Ascending aorta (tissue), 2 donors: Measurements from ENCODE around the gene UBE2C. TPM values are rescaled to one million over a fixed set of nuclear protein-coding genes. Genes with fewer than 3 reads are reported as not detected.

Experiments
- DNase-seq, 2 donors: peaks; one replicate each; pipeline ENCODE4 v3.0.0-alpha.2; 2019; ENCODE audit warnings: low spot score in 2 of 2
- H3K27ac ChIP-seq, 2 donors: fragments of 200-600 bp; sonication (generic); one replicate each; pipeline ENCODE4 v1.5.1; 2016 to 2017; ENCODE audit warnings: mild to moderate bottlenecking in 1 of 2
- H3K27me3 ChIP-seq: fragments of 200-600 bp; sonication (generic); one replicate; pipeline ENCODE4 v1.5.1; 2017
- H3K36me3 ChIP-seq, 2 donors: fragments of 200-600 bp; sonication (generic); one replicate each; pipeline ENCODE4 v1.5.1; 2016
- H3K4me1 ChIP-seq, 2 donors: fragments of 200-600 bp; sonication (generic); one replicate each; pipeline ENCODE4 v1.5.1; 2016 to 2017; ENCODE audit warnings: mild to moderate bottlenecking in 1 of 2
- H3K4me3 ChIP-seq, 2 donors: fragments of 200-600 bp; sonication (generic); one replicate each; pipeline ENCODE4 v1.5.1; 2016 to 2017; ENCODE audit warnings: mild to moderate bottlenecking in 1 of 2
- H3K9me3 ChIP-seq, 2 donors: fragments of 200-600 bp; sonication (generic); one replicate each; pipeline ENCODE4 v1.5.1; 2016
- CTCF ChIP-seq, 3 experiments: fragments of 200-600 bp in 2 of 3; fragments of 450-650 bp in 1 of 3; sonication (generic) in 2 of 3; IDR thresholded peaks; one replicate each; pipeline ENCODE4 v1.5.1; 2016 to 2019; ENCODE audit warnings: antibody characterized with exemption in 3 of 3, mild to moderate bottlenecking in 1 of 3, moderate library complexity in 1 of 3
- intact Hi-C: fragments of 100-400 bp; cut with DNase I; formaldehyde crosslinking; loops from one replicate; pipeline ENCODE4 v1.15.1; 2023
- total RNA-seq: library from RNA; depleted of rRNA; stranded (reverse); fragments of >200 nt; gene quantifications from one replicate; pipeline ENCODE4 v1.1.0, GENCODE V29; 2016

UBE2C gene
- total RNA-seq, 1 donor from 2014 or later = not detected

- Histone ChIP-seq H3K9me3 (no peaks in the 10 kb centered on the region), H3K36me3 (peaks cover 44 to 61% of the 10 kb centered on the region in 2 donors), H3K27me3 (no peaks in the 10 kb centered on the region), H3K4me1 (peaks cover 3 to 13% of the 10 kb centered on the region in 2 donors), H3K4me3 (no peak overlapping the region), H3K27ac (peak overlapping the region; percentile 34 to 53)
- no peak for TF ChIP-seq CTCF (IDR thresholded peaks at IDR 0.05)
- intact Hi-C loops = no loop called here
- DNase-seq = no peak
Measured at GRCh38 chr20:45841407-45842129, 29.1 kb downstream of the UBE2C start.

DNA sequence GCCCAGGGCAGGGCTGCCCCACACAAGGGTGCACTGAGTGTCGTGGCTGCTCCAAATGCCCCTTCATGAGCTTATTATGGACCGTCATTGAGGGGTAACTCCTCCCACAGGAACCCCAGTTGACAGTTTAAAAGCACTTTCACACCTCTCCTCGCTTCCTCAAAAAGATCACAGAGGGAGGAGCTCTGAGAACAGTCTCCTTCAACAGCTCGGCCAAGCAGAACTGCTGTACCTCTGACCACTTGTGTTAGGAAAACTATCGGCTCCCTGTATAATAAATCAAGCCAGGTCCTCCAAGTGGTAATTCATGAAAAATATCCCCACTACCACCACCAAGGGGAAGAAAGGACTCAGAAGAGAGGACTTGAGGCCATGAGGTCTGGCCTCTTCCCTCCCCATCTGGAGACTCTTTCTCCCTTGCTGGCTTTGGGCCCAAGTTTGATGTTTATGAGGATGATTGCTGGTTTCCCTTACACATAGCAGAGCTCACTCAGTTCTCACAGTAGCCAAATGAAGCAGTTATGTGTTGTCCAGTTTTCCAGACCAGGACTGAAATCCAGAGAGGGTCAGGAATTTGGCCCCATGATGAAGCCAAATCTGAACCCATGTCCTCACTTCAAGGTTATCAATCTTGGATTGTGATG is 29.8 kb downstream of the UBE2C start:
- Histone ChIP-seq H3K27ac (peak overlapping the region; percentile 34 to 53), H3K4me3 (no peak overlapping the region), H3K27me3 (no peaks in the 10 kb centered on the region), H3K36me3 (peaks cover 50 to 68% of the 10 kb centered on the region in 2 donors), H3K4me1 (peaks cover 0 to 10% of the 10 kb centered on the region in 2 donors), H3K9me3 (no peaks in the 10 kb centered on the region)
- TF ChIP-seq CTCF (IDR thresholded peaks at IDR 0.05) = no peak
- intact Hi-C loops = no loop called here
- no peak for DNase-seq

DNA sequence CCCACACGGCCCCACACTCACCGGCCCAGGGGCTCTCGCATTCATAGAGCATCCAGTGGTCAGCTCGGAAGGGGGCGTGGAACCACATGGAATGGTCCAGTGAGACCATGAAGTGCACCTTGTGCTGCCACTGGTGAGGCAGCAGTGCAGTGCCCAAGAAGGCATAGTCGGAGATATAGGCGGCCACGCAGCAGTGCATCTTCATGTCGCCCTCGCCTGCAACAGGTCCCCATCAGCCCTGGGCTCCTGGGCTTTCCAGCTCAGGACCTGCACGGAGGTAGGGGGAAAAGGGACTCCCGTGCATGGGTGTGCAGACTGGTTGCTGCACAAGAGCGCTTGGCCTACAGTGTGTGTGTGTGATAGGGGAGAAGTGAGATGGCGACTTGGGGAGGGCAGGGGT is 31.1 kb downstream of the UBE2C start:
- no peak for TF ChIP-seq CTCF (IDR thresholded peaks at IDR 0.05)
- Histone ChIP-seq H3K27ac (no peak overlapping the region), H3K36me3 (peaks cover 53 to 70% of the 10 kb centered on the region in 2 donors), H3K4me1 (peaks cover 0 to 10% of the 10 kb centered on the region in 2 donors), H3K4me3 (no peak overlapping the region), H3K9me3 (no peaks in the 10 kb centered on the region), H3K27me3 (no peaks in the 10 kb centered on the region)
- no peak for DNase-seq
- intact Hi-C loops = no loop called here

- no peak for DNase-seq
- H3K27ac ChIP-seq = peak overlapping the region in 1 of 2 donors; percentile 19
- TF ChIP-seq CTCF (IDR thresholded peaks at IDR 0.05) = no peak
- peaks cover 46 to 69% of the 10 kb centered on the region in 2 donors for H3K36me3 ChIP-seq
- H3K4me1 ChIP-seq = peaks cover 0 to 10% of the 10 kb centered on the region in 2 donors
- H3K4me3 ChIP-seq = no peak overlapping the region
- intact Hi-C loops = no loop called here
- no peaks in the 10 kb centered on the region for H3K27me3 ChIP-seq
- H3K9me3 ChIP-seq = no peaks in the 10 kb centered on the region
Measured at GRCh38 chr20:45845452-45845851, 33.0 kb downstream of the UBE2C start.

- Histone ChIP-seq H3K27me3 (no peaks in the 10 kb centered on the region), H3K27ac (peak overlapping the region in 1 of 2 donors; percentile 19), H3K36me3 (peaks cover 33 to 53% of the 10 kb centered on the region in 2 donors), H3K4me3 (no peak overlapping the region), H3K9me3 (no peaks in the 10 kb centered on the region), H3K4me1 (no peaks in the 10 kb centered on the region)
- no peak for TF ChIP-seq CTCF (IDR thresholded peaks at IDR 0.05)
- no peak for DNase-seq
- intact Hi-C loops = no loop called here
Measured at GRCh38 chr20:45848421-45848820, 36.0 kb downstream of the UBE2C start.
